Measurements from ENCODE around the gene IGF1. TPM values are rescaled to one million over a fixed set of nuclear protein-coding genes. Genes with fewer than 3 reads are reported as not detected.

Gene IGF1
- 10 to 100 TPM in 1 of 4 donors, 1 to 10 TPM in 2, under 1 TPM in 1; 0.84 to 42.3 (median 4.9) TPM for total RNA-seq

DNA sequence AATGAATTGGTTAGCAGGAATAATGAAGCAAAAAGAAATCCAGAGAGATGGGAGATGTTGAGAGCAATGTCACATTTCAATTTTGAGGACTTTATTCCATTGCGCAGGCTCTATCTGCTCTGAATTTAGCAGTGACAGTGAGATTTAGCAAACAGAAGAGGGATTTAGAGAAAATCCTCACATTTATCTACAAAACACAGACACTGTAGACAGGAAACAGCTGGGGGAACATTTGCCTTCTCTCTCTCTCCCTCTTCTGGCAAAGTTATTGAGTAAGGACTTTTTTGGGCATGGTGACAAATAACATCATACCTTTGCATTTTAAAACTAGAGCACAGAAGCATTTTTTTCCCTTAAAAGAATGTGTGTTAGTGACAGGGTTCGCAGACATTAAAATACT is at the start of gene IGF1:
Gene IGF1, minus strand, starts transcription at position 158 of the 400 bp plus-strand sequence. CDS start 182 bp downstream, outside the sequence.
- WGBS, 2 donors, result 10 to 30% methylated on average over 2 of the region's 2 CpGs
- peak within 1 kb of the TSS; percentile 15 for H3K4me3 ChIP-seq (ENCODE audit: low read depth, poor library complexity, severe bottlenecking)
- intact Hi-C loops (cut with DNase I; ENCODE audit: low total_unique reads), result loop anchor here (10.0 kb wide), 1 partner anchor 546 kb away; no protein-coding TSS in a partner anchor
- DNase-seq (ENCODE audit: low spot score in 2 of 2), result no peak
- TF ChIP-seq POLR2A (IDR thresholded peaks at IDR 0.05), result no peak
- TF ChIP-seq, protein P1, sequence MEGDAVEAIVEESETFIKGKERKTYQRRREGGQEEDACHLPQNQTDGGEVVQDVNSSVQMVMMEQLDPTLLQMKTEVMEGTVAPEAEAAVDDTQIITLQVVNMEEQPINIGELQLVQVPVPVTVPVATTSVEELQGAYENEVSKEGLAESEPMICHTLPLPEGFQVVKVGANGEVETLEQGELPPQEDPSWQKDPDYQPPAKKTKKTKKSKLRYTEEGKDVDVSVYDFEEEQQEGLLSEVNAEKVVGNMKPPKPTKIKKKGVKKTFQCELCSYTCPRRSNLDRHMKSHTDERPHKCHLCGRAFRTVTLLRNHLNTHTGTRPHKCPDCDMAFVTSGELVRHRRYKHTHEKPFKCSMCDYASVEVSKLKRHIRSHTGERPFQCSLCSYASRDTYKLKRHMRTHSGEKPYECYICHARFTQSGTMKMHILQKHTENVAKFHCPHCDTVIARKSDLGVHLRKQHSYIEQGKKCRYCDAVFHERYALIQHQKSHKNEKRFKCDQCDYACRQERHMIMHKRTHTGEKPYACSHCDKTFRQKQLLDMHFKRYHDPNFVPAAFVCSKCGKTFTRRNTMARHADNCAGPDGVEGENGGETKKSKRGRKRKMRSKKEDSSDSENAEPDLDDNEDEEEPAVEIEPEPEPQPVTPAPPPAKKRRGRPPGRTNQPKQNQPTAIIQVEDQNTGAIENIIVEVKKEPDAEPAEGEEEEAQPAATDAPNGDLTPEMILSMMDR (IDR thresholded peaks at IDR 0.05), result no peak

DNA sequence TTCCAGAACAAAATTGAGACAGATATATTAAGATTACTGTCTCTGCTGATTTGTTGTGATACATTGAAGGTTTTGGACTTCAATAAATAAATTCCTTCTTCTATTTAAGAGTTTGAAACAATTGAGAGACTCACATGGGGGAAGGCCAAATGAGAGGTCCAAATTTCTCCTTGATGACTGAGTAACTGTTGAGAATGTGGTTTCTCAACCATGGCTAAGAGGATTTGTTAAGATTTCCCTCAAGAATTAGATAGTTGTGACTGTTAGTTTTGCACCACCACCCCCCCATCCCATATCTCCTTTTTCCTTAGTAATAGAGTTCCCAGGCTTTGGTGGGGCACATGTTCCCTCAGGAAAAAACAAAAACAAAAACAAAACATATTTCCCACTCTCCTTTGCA is 47.7 kb upstream of the IGF1 start:
- no peak for TF ChIP-seq POLR2A (IDR thresholded peaks at IDR 0.05)
- TF ChIP-seq, protein P1 (IDR thresholded peaks at IDR 0.05), result no peak
- no peak for DNase-seq (ENCODE audit: low spot score in 2 of 2)
- intact Hi-C loops (cut with DNase I; ENCODE audit: low total_unique reads), result no loop called here
- H3K4me3 ChIP-seq (ENCODE audit: low read depth, poor library complexity, severe bottlenecking), result no peak overlapping the region

DNA sequence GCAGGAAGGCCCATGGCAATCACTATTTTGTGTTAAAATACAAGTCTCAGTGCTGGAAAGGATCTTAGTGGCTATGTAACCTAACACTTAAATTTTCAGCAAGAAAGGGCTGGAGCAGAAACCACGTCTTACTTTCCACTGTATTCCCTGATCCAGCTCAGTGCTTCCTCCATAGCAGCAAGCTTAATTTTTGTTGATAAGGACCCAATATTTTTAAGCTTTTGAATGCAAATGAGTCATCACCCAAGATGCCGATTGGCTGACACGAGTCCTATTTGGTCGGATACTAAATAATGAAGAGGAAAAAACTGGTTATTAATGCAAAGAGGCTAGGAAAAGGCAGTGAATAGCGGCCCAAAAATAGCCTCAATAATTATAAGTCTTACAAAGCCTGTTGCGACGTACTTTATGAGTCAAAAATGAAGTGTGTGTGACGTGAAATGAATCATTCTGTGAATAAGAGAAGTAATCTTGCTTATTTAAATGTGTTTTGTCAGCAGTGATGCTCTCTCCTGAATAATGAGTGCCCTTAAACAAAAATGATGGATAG is 46.9 kb upstream of the IGF1 start:
- no peak for DNase-seq (ENCODE audit: low spot score in 2 of 2)
- intact Hi-C loops (cut with DNase I; ENCODE audit: low total_unique reads), result no loop called here
- no peak overlapping the region for H3K4me3 ChIP-seq (ENCODE audit: low read depth, poor library complexity, severe bottlenecking)
- 73 to 81% methylated on average over 8 of the region's 8 CpGs for WGBS, 2 donors
- TF ChIP-seq, protein P1 (IDR thresholded peaks at IDR 0.05), result no peak
- TF ChIP-seq POLR2A (IDR thresholded peaks at IDR 0.05), result no peak

DNA sequence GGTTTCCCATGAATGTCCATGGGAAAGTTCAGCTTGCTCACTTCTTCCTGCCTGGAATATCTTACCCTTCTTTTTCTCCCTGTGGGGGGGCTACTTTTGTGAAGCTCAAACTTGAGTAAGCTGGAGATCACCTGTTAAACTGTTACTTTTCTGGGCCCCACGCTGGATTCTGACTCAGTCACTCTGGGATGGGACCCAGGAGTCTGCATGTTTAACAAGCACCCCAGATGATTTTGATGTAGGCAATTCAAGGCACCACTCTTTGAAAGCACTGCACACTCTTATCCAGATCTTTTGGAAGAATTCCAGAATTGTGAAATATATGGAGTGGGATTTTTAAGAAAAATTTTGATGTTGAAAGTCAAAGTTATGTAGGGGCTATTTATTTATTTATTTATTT is 46.3 kb upstream of the IGF1 start:
- intact Hi-C loops (cut with DNase I; ENCODE audit: low total_unique reads), result no loop called here
- H3K4me3 ChIP-seq (ENCODE audit: low read depth, poor library complexity, severe bottlenecking), result no peak overlapping the region
- TF ChIP-seq POLR2A (IDR thresholded peaks at IDR 0.05), result no peak
- DNase-seq (ENCODE audit: low spot score in 2 of 2), result no peak
- WGBS, 2 donors, result 41 to 47% methylated on average over 1 of the region's 1 CpG

DNA sequence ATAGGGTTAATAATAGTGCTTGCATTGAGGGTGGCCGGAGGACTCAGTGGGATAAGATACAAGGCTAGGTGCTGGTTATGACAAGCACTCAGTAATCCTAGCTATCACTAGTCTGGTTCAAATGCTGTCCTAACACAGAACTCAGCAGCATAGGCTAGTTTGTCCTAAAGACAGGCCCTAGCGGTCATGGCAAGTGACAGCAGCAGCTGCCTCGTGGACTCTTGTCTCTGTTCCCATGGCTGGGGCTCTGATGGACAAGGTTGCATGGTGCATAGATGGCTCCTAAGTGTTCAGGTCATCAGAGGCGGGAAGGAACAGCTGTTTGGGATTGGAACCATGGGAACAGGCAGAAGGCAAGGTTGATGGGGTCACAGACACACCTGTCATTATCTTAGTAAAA is 42.4 kb upstream of the IGF1 start:
- 78 to 90% methylated on average over 4 of the region's 4 CpGs for WGBS, 2 donors
- no peak overlapping the region for H3K4me3 ChIP-seq (ENCODE audit: low read depth, poor library complexity, severe bottlenecking)
- DNase-seq (ENCODE audit: low spot score in 2 of 2), result no peak

DNA sequence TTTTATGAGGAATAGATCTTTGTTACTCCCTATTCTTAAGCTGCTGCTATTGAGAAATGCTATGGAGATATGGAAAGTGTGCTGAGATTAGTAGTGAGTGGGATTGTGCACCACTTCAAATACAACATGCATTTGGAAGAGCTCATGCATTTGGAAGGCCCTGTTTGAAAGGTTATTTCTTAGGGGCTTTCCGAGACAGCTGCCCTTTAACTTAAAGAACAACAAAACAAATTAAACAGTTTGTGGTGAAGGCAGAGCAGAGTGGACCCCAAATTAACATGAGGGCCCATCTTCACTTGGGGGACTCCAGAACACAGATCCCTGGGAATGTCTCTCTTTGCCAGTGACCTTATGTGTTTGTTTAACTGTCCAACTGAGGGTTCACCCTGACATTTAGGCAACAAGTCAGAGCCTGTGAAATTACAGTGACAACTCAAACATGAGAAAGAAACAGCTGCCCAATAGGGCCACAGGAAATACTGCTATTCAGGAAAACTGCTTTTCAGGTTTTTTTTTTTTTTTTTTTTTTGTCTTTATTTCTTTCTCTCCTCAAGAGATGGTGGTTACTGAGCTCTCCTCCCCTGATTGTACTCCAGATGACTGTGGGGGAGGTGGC is 41.4 kb upstream of the IGF1 start:
- TF ChIP-seq, protein P1 (IDR thresholded peaks at IDR 0.05), result no peak
- TF ChIP-seq POLR2A (IDR thresholded peaks at IDR 0.05), result no peak
- intact Hi-C loops (cut with DNase I; ENCODE audit: low total_unique reads), result no loop called here
- no peak overlapping the region for H3K4me3 ChIP-seq (ENCODE audit: low read depth, poor library complexity, severe bottlenecking)
- no peak for DNase-seq (ENCODE audit: low spot score in 2 of 2)
- 75 to 91% methylated on average over 1 of the region's 1 CpG for whole genome bisulfite sequencing, 2 donors

More for the DNA sequence above, 42.4 kb upstream of the IGF1 start:
- intact Hi-C loops (cut with DNase I; ENCODE audit: low total_unique reads), result no loop called here
- no peak for TF ChIP-seq POLR2A (IDR thresholded peaks at IDR 0.05)
- TF ChIP-seq, protein P1 (IDR thresholded peaks at IDR 0.05), result no peak
